Activated naive CD4-positive, alpha-beta T cell treated with anti-CD3 and anti-CD28 coated beads, Interleukin-2, amount 10 ng/mL, durations not matched to agents 7 days and 5 days (primary cell): ENCODE data around the gene OR2AJ1.
A peak's percentile ranks its signal among the peaks of the same experiment; 100 is the strongest.
"Not testable (repeated sequence)": the region's sequence is repeated elsewhere in the genome, so short reads cannot be mapped to it uniquely, and the experiment has no call there.

Experiments
- CTCF ChIA-PET: fragments of 350-600 bp; sonication (Branson Sonifier 250); formaldehyde crosslinking; loops from one replicate; lab custom pipeline; 2021; ENCODE audit warnings: antibody characterized with exemption; lab: Charles Lee
- DNase-seq: peaks from one replicate; pipeline ENCODE4 v3.0.0-alpha.2; 2020
- H3K27ac Mint-ChIP-seq: one replicate; pipeline ENCODE4 v1.8.0; 2021; ENCODE audit warnings: mild to moderate bottlenecking, moderate library complexity, mixed read lengths
- H3K27me3 Mint-ChIP-seq: one replicate; pipeline ENCODE4 v1.8.0; 2021; ENCODE audit warnings: mild to moderate bottlenecking, mixed read lengths
- H3K36me3 Mint-ChIP-seq: one replicate; pipeline ENCODE4 v1.8.0; 2021; ENCODE audit warnings: mixed read lengths
- H3K4me1 Mint-ChIP-seq: one replicate; pipeline ENCODE4 v1.8.0; 2021; ENCODE audit warnings: mixed read lengths
- H3K4me3 Mint-ChIP-seq: one replicate; pipeline ENCODE4 v1.8.0; 2021; ENCODE audit warnings: mild to moderate bottlenecking, moderate library complexity, mixed read lengths
- H3K9me3 Mint-ChIP-seq: one replicate; pipeline ENCODE4 v1.8.0; 2021; ENCODE audit warnings: mixed read lengths

Gene OR2AJ1

DNA sequence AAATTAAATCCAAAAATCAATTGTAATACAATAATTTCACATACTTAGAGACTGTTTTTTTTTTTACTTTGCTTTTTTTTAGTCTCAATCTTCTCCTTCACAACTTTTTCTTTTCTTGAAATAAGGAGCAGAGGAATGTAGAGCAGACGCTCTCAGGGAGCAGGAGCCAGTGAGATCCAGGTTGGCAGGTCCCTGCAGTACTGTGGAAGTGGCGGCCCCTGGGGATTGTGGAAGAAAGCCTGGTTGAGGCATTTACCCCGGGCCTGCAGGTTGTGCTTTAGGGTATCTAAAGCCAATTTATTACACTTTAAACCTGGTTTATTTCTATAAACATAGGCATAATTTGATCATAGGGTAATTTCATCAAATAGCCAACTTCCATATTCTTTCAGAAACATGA is 748 bp upstream of the OR2AJ1 start:
- Mint-ChIP-seq H3K4me1 (no peaks in the 10 kb centered on the region), H3K27ac (no peak overlapping the region), H3K9me3 (no peaks in the 10 kb centered on the region), H3K36me3 (no peaks in the 10 kb centered on the region), H3K27me3 (no peaks in the 10 kb centered on the region), H3K4me3 (no peak overlapping the region)
- CTCF ChIA-PET: no interaction called here
- no peak for DNase-seq

GRCh38 chr1:247933989-247934388 is 9.3 kb downstream of the OR2AJ1 start:
- Mint-ChIP-seq H3K27me3 (peaks cover 5% of the 10 kb centered on the region), H3K4me1 (no peaks in the 10 kb centered on the region), H3K27ac (no peak overlapping the region), H3K36me3 (no peaks in the 10 kb centered on the region), H3K4me3 (no peak overlapping the region), H3K9me3 (peaks cover 8% of the 10 kb centered on the region)
- DNase-seq: no peak
- CTCF ChIA-PET: no interaction called here

- Mint-ChIP-seq H3K27ac (no peak overlapping the region), H3K4me1 (no peaks in the 10 kb centered on the region), H3K4me3 (no peak overlapping the region), H3K27me3 (peaks cover 5% of the 10 kb centered on the region), H3K36me3 (no peaks in the 10 kb centered on the region), H3K9me3 (peaks cover 8% of the 10 kb centered on the region)
- CTCF ChIA-PET: no interaction called here
- DNase-seq: no peak
These were observed 11.1 kb downstream of the OR2AJ1 start for GRCh38 chr1:247935781-247936180.

DNA sequence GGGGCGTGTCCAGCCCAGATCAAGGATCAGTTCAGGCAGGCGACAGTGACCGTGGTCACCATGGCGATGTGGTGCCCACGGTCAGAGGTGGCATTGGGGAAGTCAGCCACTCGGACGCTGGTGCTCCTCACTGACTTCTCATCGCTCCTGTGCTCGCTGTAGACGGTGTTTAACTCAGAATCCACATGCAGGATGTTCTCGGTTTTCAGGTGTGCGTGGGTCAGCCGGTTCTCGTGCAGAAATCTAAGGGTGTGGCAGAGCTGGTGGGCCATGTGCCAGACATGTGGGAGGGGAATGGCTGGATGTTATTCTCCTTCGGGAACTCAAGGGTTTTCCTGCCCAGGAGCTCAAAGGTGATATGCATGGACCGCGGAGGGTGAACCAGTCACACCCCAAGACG is 11.7 kb downstream of the OR2AJ1 start:
- Mint-ChIP-seq H3K27me3 (peaks cover 5% of the 10 kb centered on the region), H3K9me3 (peaks cover 8% of the 10 kb centered on the region), H3K4me3 (no peak overlapping the region), H3K36me3 (no peaks in the 10 kb centered on the region), H3K27ac (no peak overlapping the region), H3K4me1 (no peaks in the 10 kb centered on the region)
- DNase-seq: peak; percentile 20
- CTCF ChIA-PET: interaction anchor here (1.1 kb wide), 1 partner anchor 18 kb away, joined by 3 read pairs; no protein-coding TSS in a partner anchor

- H3K36me3 Mint-ChIP-seq, H3K4me1 Mint-ChIP-seq, H3K9me3 Mint-ChIP-seq, H3K27me3 Mint-ChIP-seq: not testable (repeated sequence)
- CTCF ChIA-PET: interaction anchor here (0.7 to 1.1 kb wide), 2 partner anchors 18 to 173 kb away, joined by 3 read pairs; no protein-coding TSS in a partner anchor
- H3K4me3 Mint-ChIP-seq: peak overlapping the region; percentile 75
- peak; percentile 94 for DNase-seq
- peak overlapping the region; percentile 37 for H3K27ac Mint-ChIP-seq
These were observed 12.5 kb downstream of the OR2AJ1 start for GRCh38 chr1:247936965-247937734.

- CTCF ChIA-PET: no interaction called here
These were observed 17.9 kb downstream of the OR2AJ1 start for GRCh38 chr1:247942624-247943023.

DNA sequence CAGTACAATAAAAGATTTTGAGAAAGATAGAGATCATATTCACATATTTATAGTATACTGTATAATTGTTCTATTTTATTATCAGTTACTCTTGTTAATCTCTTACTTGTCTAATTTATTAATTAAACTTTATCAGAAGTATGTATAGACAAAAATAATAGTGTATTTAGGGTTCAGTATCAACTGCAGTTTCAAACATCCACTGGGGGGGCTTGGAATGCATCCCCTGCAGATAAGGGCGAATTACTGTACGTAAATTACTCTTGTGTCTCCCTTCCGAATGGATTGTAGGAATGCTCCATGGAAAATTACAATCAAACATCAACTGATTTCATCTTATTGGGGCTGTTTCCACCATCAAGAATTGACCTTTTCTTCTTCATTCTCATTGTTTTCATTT is 23.9 kb downstream of the OR2AJ1 start, which contains the start of gene OR2L8:
Gene OR2L8 (plus strand): TSS at position 301 of the 400 bp plus-strand sequence. CDS start 0 bp downstream, at position 301.
- Mint-ChIP-seq H3K36me3 (no peaks in the 10 kb centered on the region), H3K9me3 (no peaks in the 10 kb centered on the region), H3K4me1 (no peaks in the 10 kb centered on the region), H3K4me3 (no peak within 1 kb of the TSS), H3K27me3 (no peaks in the 10 kb centered on the region), H3K27ac (no peak within 1 kb of the TSS)
- DNase-seq: no peak
- CTCF ChIA-PET: no interaction called here

More at GRCh38 chr1:247942624-247943023, 17.9 kb downstream of the OR2AJ1 start:
- H3K4me1 Mint-ChIP-seq: no peaks in the 10 kb centered on the region
- H3K9me3 Mint-ChIP-seq: no peaks in the 10 kb centered on the region
- no peaks in the 10 kb centered on the region for H3K27me3 Mint-ChIP-seq
- H3K27ac Mint-ChIP-seq: no peak overlapping the region
- H3K36me3 Mint-ChIP-seq: no peaks in the 10 kb centered on the region
- no peak for DNase-seq
- no peak overlapping the region for H3K4me3 Mint-ChIP-seq

DNA sequence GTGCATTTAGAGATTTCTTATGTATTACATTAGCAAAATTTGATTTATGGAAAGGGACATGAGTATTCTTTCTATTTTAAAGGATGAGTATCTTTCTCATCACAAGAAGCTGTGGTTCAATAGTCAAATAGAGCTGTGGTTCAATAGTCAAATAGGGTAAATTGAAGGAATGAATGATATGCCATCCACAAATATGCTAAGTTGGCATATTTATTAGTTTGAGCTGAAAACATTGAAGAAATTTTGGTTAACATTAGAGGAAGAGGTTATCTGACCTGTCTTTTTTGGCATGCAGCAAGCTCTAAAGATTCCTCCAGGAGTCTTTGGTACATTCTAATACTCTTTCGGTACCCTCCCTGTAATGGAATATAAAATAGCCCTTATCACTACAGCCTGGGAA is 28.7 kb downstream of the OR2AJ1 start:
- Mint-ChIP-seq H3K4me3 (no peak overlapping the region), H3K27ac (no peak overlapping the region), H3K9me3 (peaks cover 4% of the 10 kb centered on the region), H3K36me3 (no peaks in the 10 kb centered on the region), H3K27me3 (no peaks in the 10 kb centered on the region), H3K4me1 (no peaks in the 10 kb centered on the region)
- CTCF ChIA-PET: no interaction called here
- no peak for DNase-seq

DNA sequence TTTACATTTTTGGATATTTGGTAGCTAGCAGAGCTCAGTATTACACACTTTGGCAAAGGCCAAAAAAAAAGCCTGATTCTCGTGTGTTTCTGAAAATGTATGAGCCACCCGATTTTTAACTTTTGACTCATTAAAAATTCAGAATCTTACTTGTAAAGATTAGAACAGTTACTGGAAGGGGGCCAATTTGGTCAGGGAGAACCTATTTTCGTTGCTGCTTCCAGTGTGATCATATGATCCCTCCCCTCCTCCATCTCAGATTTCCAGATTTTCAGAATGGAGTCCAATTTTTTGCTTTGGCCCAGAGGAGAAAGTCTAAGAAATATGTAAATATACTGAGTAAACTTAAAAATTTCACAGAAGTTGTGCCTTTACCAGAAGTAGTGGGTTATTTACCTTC is 37.1 kb downstream of the OR2AJ1 start:
- no peak for DNase-seq
- Mint-ChIP-seq H3K9me3 (peaks cover 7% of the 10 kb centered on the region), H3K27ac (no peak overlapping the region), H3K27me3 (no peaks in the 10 kb centered on the region), H3K36me3 (no peaks in the 10 kb centered on the region), H3K4me1 (no peaks in the 10 kb centered on the region), H3K4me3 (no peak overlapping the region)
- CTCF ChIA-PET: no interaction called here

- Mint-ChIP-seq H3K27me3 (no peaks in the 10 kb centered on the region), H3K36me3 (no peaks in the 10 kb centered on the region), H3K4me3 (no peak overlapping the region), H3K27ac (no peak overlapping the region), H3K4me1 (no peaks in the 10 kb centered on the region), H3K9me3 (peaks cover 3% of the 10 kb centered on the region)
- DNase-seq: no peak
- CTCF ChIA-PET: no interaction called here
These were observed 38.4 kb downstream of the OR2AJ1 start for GRCh38 chr1:247962911-247963588.

- CTCF ChIA-PET: no interaction called here
- Mint-ChIP-seq H3K36me3 (no peaks in the 10 kb centered on the region), H3K27ac (no peak within 1 kb of the TSS), H3K4me3 (no peak within 1 kb of the TSS), H3K27me3 (no peaks in the 10 kb centered on the region), H3K9me3 (peaks cover 2% of the 10 kb centered on the region), H3K4me1 (no peaks in the 10 kb centered on the region)
- no peak for DNase-seq
These were observed 40.2 kb downstream of the OR2AJ1 start, which contains the start of gene OR2AK2 for GRCh38 chr1:247964933-247965332. Gene OR2AK2, plus strand, starts transcription at chr1:247965233. Its CDS starts 144 bp downstream, at chr1:247965377.

- no peaks in the 10 kb centered on the region for H3K4me1 Mint-ChIP-seq
- no peaks in the 10 kb centered on the region for H3K9me3 Mint-ChIP-seq
- H3K27ac Mint-ChIP-seq: no peak overlapping the region
- DNase-seq: no peak
- H3K4me3 Mint-ChIP-seq: no peak overlapping the region
- CTCF ChIA-PET: interaction anchor here (0.5 kb wide), 1 partner anchor 651 kb away, joined by 3 read pairs; no protein-coding TSS in a partner anchor
- no peaks in the 10 kb centered on the region for H3K27me3 Mint-ChIP-seq
- H3K36me3 Mint-ChIP-seq: no peaks in the 10 kb centered on the region
These were observed 42.0 kb downstream of the OR2AJ1 start for GRCh38 chr1:247966532-247967204.
